SIG-M5 (cell line): Measurements from ENCODE around the gene DTWD2.
"Not testable (repeated sequence)": the region's sequence is repeated elsewhere in the genome, so short reads cannot be mapped to it uniquely, and the experiment has no call there.

Experiments
- DNase-seq: peaks from one replicate; lab custom pipeline; 2025; lab: John Stamatoyannopoulos, UW

The DTWD2 gene

DNA sequence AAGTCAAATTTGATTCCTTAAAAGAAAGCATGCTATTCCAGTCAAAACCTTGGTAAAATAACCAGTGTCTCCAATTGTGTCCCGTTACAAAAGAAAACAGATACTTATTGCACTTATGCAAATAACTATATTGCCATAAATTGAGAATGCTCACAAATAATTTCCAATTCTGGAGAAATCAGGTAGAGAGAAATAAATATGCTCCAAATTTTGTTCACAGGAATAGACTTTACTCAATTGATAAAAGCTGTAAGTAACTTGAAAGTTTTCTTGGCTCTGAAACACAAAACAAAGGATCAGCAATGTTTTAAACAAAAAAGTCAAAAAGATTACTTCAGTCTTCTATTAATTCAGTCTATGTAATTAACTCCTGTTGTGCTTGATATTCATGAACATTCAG lies 7.8 kb upstream of the DTWD2 start:
- no peak for DNase-seq

DNA sequence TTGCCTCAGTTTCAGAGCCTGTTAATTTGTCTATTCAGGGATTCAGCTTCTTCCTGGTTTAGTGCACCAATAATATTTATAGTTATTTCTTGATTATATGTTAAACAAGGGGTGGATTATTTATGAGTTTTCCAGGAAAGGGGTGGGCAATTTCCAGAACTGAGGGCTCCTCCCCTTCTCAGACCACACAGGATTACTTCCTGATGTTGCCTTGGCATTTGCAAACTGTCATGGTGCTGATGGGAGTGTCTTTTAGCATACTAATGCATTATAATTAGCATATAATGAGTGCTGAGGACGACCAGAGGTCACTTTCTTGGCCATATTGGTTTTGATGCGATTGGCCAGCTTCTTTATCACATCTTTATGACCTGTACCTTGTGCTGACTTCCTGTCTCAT lies 6.2 kb upstream of the DTWD2 start:
- DNase-seq, result no peak

DNA sequence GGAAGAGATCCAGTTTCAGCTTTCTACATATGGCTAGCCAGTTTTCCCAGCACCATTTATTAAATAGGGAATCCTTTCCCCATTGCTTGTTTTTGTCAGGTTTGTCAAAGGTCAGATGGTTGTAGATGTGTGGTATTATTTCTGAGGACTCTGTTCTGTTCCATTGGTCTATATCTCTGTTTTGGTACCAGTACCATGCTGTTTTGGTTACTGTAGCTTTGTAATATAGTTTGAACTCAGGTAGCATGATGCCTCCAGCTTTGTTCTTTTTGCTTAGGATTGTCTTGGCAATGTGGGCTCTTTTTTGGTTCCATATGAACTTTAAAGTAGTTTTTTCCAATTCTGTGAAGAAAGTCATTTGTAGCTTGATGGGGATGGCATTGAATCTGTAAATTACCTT lies 4.8 kb upstream of the DTWD2 start:
- not testable (repeated sequence) for DNase-seq

DNA sequence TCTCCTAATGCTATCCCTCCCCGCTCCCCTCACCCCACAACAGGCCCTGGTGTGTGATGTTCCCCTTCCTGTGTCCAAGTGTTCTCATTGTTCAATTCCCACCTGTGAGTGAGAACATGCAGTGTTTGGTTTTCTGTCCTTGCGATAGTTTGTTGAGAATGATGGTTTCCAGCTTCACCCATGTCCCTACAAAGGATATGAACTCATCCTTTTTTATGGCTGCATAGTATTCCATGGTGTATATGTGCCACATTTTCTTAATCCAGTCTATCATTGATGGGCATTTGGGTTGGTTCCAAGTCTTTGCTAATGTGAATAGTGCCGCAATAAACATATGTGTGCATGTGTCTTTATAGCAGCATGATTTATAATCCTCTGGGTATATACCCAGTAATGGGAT lies 3.7 kb upstream of the DTWD2 start:
- not testable (repeated sequence) for DNase-seq

GRCh38 chr5:118990582-118990981 lies 2.2 kb upstream of the DTWD2 start:
- DNase-seq, result no peak

- no peak for DNase-seq
Observed at GRCh38 chr5:118989816-118990215, 1.5 kb upstream of the DTWD2 start.

GRCh38 chr5:118988866-118989180 lies 476 bp upstream of the DTWD2 start:
- DNase-seq, result no peak

- no peak for DNase-seq
Observed at GRCh38 chr5:118984602-118985001, 3.7 kb downstream of the DTWD2 start.

DNA sequence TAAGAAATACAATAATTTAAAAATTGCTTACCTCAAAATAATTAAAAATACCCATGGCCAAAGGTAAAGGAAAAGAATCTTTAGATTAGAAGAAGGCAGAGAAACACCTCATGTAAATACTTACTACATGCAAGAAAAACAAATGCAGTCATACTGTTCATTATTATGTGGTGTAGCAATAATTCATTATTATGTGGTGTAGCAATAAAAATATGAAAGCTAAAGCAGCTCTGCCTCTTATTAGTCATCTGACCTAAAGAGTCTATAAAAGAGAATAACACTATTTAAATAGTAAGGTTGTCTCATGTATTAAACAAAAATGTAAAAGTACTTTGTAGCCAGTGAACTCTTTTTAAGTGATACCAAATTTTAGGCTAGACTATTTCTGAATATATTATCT lies 6.6 kb downstream of the DTWD2 start:
- DNase-seq, result no peak

GRCh38 chr5:118980438-118980837 lies 7.9 kb downstream of the DTWD2 start:
- no peak for DNase-seq

- DNase-seq, result no peak
Observed at GRCh38 chr5:118980017-118980416, 8.3 kb downstream of the DTWD2 start.

DNA sequence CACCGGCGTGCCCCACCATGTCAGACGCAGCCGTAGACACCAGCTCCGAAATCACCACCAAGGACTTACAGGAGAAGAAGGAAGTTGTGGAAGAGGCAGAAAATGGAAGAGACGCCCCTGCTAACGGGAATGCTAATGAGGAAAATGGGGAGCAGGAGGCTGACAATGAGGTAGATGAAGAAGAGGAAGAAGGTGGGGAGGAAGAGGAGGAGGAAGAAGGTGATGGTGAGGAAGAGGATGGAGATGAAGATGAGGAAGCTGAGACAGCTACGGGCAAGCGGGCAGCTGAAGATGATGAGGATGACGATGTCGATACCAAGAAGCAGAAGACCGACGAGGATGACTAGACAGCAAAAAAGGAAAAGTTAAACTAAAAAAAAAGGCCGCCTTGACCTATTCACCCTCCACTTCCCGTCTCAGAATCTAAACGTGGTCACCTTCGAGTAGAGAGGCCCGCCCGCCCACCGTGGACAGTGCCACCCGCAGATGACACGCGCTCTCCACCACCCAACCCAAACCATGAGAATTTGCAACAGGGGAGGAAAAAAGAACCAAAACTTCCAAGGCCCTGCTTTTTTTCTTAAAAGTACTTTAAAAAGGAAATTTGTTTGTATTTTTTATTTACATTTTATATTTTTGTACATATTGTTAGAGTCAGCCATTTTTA lies 14.4 kb downstream of the DTWD2 start:
- DNase-seq, result not testable (repeated sequence)

DNA sequence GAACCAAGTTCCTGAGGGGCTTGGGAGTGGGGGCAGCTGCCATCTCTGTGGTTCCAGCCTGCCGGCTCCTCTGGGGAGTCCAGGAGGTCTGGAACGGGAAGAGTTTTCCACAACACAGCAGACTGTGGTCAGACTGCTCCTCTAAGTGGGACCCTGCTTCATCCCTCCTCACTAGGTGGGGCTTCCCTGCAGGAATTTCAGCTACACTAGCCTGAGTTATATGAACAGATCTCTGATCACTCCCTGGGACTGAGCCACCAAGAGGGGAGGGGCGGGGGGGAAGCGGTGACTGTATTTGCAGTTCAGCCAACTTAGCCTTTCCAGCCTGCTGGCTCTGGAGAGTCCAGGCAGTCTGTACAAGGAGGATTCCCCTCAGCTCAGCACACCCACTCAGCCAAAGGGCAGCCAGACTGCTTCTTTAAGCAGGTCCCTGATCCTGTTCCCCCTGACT lies 19.4 kb downstream of the DTWD2 start:
- DNase-seq, result no peak

DNA sequence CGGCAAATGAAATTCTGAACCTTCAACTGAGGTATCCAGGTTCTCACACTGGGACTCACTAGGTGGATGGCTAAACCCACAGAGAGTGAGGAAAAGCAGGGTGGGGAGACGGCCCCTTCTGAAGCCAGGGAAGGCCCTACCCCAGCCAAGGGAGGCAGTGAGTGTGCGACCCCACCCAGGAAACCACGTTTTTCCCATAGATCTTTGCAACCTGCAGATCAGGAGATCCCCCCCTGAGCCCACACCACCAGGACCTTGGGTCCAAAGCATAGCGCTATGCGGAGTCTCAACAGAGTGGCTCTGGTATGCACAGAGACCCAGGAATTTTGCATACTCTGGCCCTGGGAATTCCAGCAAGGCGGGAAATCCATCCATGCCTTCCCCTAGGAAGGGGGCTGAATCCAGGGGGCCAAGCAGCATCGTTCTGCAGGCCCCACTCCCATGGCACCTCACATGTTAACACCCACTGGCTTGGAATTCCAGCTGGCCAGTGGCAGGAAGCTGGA lies 19.9 kb downstream of the DTWD2 start:
- no peak for DNase-seq

DNA sequence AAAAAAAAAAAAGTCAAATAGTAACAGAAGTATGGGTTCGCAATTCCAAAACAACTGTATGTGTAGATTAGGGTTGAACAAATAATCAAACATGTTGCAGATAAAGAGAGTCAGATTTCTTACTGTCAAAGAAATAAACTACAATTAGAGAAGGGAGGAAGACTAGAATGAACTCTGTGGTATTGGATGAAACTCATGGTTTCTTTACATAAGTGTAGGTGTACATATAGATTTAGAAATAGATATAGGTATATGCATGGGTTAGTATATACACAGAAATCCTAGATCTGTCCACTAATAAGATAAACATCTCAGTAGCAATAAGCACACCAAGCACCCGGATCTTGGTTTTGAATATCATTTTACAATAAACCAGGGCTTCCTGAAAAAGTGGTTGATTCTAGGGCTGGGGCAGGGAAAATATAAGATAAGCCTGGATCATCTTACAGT lies 21.3 kb downstream of the DTWD2 start:
- DNase-seq, result no peak

DNA sequence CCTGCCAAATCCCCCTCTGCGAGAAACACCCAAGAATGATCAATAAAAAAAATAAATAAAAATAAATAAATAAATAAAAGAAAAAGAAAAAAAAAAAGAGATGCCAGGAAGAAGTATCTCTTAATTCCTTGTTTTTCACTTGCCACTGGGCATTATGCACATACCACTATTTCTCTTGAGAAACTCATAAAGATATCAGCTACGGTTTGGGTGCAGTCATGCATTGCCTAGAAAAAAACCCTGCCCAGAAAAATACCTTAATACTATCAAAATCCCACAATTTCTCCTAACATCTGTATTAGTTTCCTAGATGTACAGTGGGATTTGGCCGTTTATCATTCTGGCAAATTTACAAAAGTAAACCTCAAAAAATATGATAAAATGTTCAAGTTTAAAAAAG lies 22.5 kb downstream of the DTWD2 start:
- DNase-seq, result no peak

DNA sequence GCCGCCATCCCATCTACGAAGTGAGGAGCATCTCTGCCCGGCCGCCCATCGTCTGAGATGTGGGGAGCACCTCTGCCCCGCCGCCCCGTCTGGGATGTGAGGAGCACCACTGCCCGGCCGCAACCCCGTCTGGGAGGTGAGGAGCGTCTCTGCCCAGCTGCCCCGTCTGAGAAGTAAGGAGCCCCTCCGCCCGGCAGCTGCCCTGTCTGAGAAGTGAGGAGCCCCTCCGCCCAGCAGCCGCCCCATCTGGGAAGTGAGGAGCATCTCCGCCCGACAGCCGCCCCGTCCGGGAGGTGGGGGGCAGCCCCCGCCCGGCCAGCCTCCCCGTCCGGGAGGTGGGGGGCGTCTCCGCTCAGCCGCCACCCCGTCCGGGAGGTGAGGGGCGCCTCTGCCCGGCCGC lies 23.4 kb downstream of the DTWD2 start:
- DNase-seq, result not testable (repeated sequence)

- not testable (repeated sequence) for DNase-seq
Observed at GRCh38 chr5:118964388-118964787, 24.0 kb downstream of the DTWD2 start.

GRCh38 chr5:118963169-118963568 lies 25.2 kb downstream of the DTWD2 start:
- no peak for DNase-seq

- DNase-seq, result no peak
Observed at GRCh38 chr5:118960557-118960956, 27.8 kb downstream of the DTWD2 start.

- DNase-seq, result no peak
Observed at GRCh38 chr5:118956727-118957126, 31.6 kb downstream of the DTWD2 start.

DNA sequence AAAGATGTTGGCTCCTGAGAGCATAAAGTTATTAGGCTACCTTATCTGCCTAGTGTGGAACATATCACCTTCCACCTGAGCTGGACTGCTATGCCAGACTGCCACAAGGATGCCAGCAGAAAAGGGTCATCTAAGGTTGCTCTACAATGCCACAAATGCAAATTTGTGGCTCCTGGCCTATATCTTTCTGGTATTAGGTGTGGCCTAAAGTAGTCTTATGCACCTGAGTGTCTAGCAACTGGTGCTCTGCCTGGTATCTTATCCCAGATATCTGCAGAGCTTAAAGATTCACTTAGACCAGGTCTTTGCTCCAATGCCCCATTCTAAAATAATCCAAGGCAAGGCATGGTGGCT lies 34.7 kb downstream of the DTWD2 start:
- no peak for DNase-seq

DNA sequence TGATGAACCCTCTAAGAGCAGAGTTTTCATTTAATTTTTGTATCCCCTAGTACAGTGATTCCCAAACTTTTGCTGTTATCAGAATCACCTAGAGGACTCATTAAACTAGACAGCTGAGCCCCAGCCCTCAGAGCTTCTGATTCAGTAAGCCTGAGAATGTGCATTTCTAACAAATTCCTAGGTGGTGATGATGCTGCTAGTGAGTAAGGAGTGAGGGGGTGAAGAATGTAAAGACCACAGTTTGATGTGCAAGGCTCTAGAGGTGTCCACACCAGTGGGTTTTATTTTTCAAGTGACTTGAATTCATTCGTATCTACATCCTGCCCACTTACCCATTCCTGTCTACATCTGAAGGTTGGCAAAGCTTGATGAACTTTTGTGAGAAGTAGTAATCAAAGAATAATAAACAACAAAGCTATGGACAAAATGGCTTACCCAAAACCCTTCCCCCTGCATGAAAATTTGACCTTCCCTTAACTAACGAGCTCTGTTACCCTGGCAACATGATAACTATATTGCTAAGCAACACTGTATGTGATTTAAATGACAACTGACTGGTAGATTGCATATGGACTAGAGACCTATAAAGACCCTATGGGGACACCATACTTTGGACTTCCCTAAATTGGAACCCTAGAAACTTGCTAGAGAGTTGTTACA lies 35.2 kb downstream of the DTWD2 start:
- no peak for DNase-seq

DNA sequence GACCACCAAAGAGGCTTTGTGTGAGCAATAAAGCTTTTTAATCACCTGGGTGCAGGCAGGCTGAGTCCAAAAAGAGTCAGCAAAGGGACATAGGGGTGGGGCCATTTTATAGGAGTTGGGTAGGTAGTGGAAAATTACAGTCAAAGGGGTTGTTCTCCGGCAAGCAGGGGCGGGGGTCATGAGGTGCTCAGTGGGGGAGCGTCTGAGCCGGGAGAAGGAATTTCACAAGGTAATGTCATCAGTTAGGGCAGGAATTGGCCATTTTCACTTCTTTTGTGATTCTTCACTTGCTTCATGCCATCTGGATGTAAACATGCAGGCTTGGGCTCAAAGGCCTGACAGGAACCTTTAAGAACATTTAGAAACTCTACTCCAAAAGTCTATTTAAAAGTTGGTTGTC lies 36.0 kb downstream of the DTWD2 start:
- DNase-seq, result not testable (repeated sequence)
